Fibroblast of villous mesenchyme (primary cell): ENCODE results near the gene DCLK1. TPM values are rescaled to one million over a fixed set of nuclear protein-coding genes. Genes with fewer than 3 reads are reported as not detected.

Source experiments
- DNase-seq: peaks from one replicate; pipeline ENCODE4 v3.0.0-alpha.2; 2010; ENCODE audit warnings: low read depth
- H3K4me3 ChIP-seq: 2 replicates; pipeline ENCODE4 v1.5.1; 2011; ENCODE audit warnings: low read depth, mild to moderate bottlenecking, low read length
- CTCF ChIP-seq: IDR thresholded peaks from 2 replicates; pipeline ENCODE4 v1.5.1; 2012; ENCODE audit warnings: low read depth, mild to moderate bottlenecking, low read length; ENCODE audit not compliant: insufficient read depth
- total RNA-seq: library from RNA; depleted of rRNA; stranded (reverse); fragments of >200 nt; gene quantifications from 2 replicates; pipeline ENCODE4 v1.2.3, GENCODE V29; 2012

DCLK1 gene
- total RNA-seq, 1 donor, result 0.86 TPM

GRCh38 chr13:35995136-35995535 lies 136.0 kb downstream of the DCLK1 start:
- TF ChIP-seq CTCF, result no peak
- DNase-seq, result peak; percentile 20
- H3K4me3 ChIP-seq, result no peak overlapping the region

- no peak for TF ChIP-seq CTCF
- DNase-seq, result peak; percentile 47
- no peak overlapping the region for H3K4me3 ChIP-seq
Measured at GRCh38 chr13:35994131-35994966, 136.8 kb downstream of the DCLK1 start.

- DNase-seq, result no peak
- no peak overlapping the region for H3K4me3 ChIP-seq
Measured at GRCh38 chr13:35993686-35994085, 137.5 kb downstream of the DCLK1 start.

GRCh38 chr13:35992964-35993363 lies 138.2 kb downstream of the DCLK1 start:
- no peak for TF ChIP-seq CTCF
- no peak overlapping the region for H3K4me3 ChIP-seq
- no peak for DNase-seq

More at GRCh38 chr13:35993686-35994085, 137.5 kb downstream of the DCLK1 start:
- no peak for TF ChIP-seq CTCF

GRCh38 chr13:35990196-35990595 lies 141.0 kb downstream of the DCLK1 start:
- DNase-seq, result no peak
- no peak overlapping the region for H3K4me3 ChIP-seq
- TF ChIP-seq CTCF, result no peak

GRCh38 chr13:35988648-35989081 lies 142.5 kb downstream of the DCLK1 start:
- H3K4me3 ChIP-seq, result no peak overlapping the region
- no peak for TF ChIP-seq CTCF
- peak; percentile 50 for DNase-seq
